Erythroblast (primary cell): ENCODE measurements around the gene IVL.

Experiments
- GATA1 ChIP-seq: IDR thresholded peaks from 2 replicates; pipeline ENCODE4 v1.6.1; 2011; ENCODE audit warnings: low read depth, mild to moderate bottlenecking, control low read depth, low read length, moderate library complexity
- POLR2A ChIP-seq: IDR thresholded peaks from 2 replicates; pipeline ENCODE4 v1.6.1; 2011; ENCODE audit warnings: mild to moderate bottlenecking, low read length

DNA sequence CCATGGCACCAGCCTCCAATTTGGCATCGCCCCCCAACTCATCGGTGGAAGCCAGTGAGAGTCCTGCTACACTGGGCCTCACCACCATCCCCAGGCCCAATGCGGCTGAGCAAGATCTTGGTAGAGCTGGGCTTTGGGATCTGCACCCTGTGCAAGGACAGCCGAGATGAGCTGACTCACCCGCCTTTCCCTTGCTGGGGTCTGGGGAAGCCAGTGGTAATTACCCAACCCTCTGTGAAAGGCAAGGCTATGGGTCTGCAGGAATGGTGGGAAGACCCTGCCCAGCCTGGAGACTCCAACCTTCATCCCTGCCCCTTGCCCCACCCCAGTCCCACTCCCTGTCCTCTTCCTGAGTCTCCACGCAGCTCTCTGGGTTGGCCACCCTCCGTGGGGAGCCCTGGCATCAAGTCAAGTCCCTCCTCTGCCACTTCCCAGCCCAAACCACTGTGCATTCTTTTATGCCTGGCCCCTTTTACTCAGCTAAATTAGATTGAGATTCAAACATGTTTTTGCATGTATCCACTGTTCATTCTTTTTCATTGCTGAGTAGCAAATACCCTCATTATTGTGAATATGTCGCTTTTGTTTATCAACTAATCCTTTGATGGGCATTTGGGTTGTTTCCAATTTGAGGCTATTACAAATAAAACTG lies 21.5 kb upstream of the IVL start:
- no peak for TF ChIP-seq POLR2A
- TF ChIP-seq GATA1 = no peak
